Measurements from ENCODE around the gene TNNT1. TPM values are rescaled to one million over a fixed set of nuclear protein-coding genes. Genes with fewer than 3 reads are reported as not detected.

TNNT1 gene
- polyA plus RNA-seq, 1 of the 3 experiments (the other 2 are of a cell fraction): 39.5 TPM

DNA sequence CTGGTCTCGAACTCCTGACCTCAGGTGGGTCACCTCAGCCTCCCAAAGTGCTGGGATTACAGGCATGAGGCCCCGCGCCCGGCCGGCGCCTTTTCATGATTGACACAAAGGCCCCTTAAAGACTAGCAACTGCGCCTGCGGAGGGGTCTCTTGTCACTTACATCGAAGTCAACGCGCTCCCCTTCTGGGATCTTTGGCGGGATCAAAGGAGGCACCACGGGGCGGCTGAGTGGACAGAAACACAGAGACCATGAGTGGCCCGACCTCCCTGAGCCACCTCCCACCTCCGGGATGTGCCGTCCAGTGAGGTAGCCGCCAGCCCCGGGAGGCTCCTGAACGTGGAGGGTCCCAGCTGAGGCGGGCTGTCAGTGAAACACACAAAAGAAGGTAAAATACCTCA is 7.3 kb downstream of the TNNT1 start:
- Histone ChIP-seq H3K36me3 (replicated peaks in 1 of 2; ENCODE audit: control insufficient read depth in 1 of 2, insufficient read depth in 2 of 2, low read length in 1 of 2) (no peaks in the 10 kb centered on the region), H2AFZ (ENCODE audit: low read depth) (0 out of 2 replicates have a peak overlapping the region, but pooled peaks have one; percentile 57), H4K20me1 (ENCODE audit: insufficient read depth) (no peaks in the 10 kb centered on the region), H3K79me2 (ENCODE audit: insufficient read depth) (no peaks in the 10 kb centered on the region), H3K27ac (ENCODE audit: low read depth in 2 of 2, low read length in 1 of 2) (no peak overlapping the region), H3K4me2 (peak overlapping the region; percentile 75), H3F3A (replicated peaks; ENCODE audit: insufficient read depth) (no peaks in the 10 kb centered on the region), H3K27me3 (ENCODE audit: insufficient read depth) (peaks cover 7% of the 10 kb centered on the region; the same call in 1 of the 2 replicates), H3K9me2 (no peaks in the 10 kb centered on the region), H3K9me3 (no peaks in the 10 kb centered on the region), H3K4me3 (ENCODE audit: low read depth in 2 of 2, low read length in 1 of 2) (0 out of 4 replicates have a peak overlapping the region, but pooled peaks of 1 of the 2 experiments have one; percentile 60), H3K9ac (no peak overlapping the region), H3K4me1 (ENCODE audit: control insufficient read depth in 1 of 2, insufficient read depth in 2 of 2, low read depth in 1 of 2, low read length in 1 of 2) (peaks cover 0 to 4% of the 10 kb centered on the region in 2 experiments; a peak in 1 of 4 replicates)
- ChIA-PET CTCF (interaction anchor here (0.6 to 9.7 kb wide), 60 partner anchors 9 to 495 kb away, joined by 3 to 116 read pairs (median 4); partner anchors contain the start of genes BRSK1, DNAAF3, GARIN5B and HSPBP1), POLR2A (interaction anchor here (0.7 to 1.0 kb wide), 2 partner anchors 266 to 353 kb away, joined by 3 to 4 read pairs; partner anchors contain the start of gene UBE2S)
- TF ChIP-seq, protein P1, sequence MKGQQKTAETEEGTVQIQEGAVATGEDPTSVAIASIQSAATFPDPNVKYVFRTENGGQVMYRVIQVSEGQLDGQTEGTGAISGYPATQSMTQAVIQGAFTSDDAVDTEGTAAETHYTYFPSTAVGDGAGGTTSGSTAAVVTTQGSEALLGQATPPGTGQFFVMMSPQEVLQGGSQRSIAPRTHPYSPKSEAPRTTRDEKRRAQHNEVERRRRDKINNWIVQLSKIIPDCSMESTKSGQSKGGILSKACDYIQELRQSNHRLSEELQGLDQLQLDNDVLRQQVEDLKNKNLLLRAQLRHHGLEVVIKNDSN (IDR thresholded peaks at IDR 0.05; ENCODE audit: borderline replicate concordance, low read depth): no peak
- TF ChIP-seq TEAD4 (IDR thresholded peaks at IDR 0.05; ENCODE audit: borderline replicate concordance, insufficient read depth): no peak
- no peak for TF ChIP-seq TAF1 (IDR thresholded peaks at IDR 0.05; ENCODE audit: borderline replicate concordance, low read depth, low read length)
- WGBS (ENCODE audit: low lambda C conversion rate): 31% methylated on average over 15 of the region's 21 CpGs
- peak; percentile 35 for DNase-seq

DNA sequence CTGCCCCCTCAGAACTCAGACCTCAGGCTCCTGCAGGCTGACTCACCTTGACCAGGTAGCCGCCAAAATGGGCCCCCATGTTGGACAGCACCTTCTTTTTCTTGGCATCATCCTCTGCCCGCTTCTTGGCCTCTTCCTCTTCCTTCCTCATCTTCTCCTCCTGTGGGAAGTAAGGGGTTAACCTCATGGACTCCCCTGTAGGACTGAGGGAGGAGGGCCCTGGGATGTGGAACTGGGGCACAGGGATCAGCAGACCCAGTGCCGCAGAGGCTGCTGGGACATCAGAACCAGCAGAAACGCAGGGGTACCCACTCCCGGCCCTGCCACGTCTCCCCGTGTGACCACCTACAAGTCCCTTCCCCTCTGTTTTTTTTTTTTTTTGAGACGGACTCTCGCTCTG is 11.1 kb downstream of the TNNT1 start:
- Histone ChIP-seq H3K27me3 (ENCODE audit: insufficient read depth) (peaks cover 9% of the 10 kb centered on the region; the same call in 1 of the 2 replicates), H3K27ac (ENCODE audit: low read depth in 2 of 2, low read length in 1 of 2) (no peak overlapping the region), H3K9ac (no peak overlapping the region), H3K9me3 (no peaks in the 10 kb centered on the region), H2AFZ (ENCODE audit: low read depth) (no peak overlapping the region), H4K20me1 (ENCODE audit: insufficient read depth) (no peaks in the 10 kb centered on the region), H3F3A (replicated peaks; ENCODE audit: insufficient read depth) (peaks cover 4% of the 10 kb centered on the region), H3K4me3 (ENCODE audit: low read depth in 2 of 2, low read length in 1 of 2) (no peak overlapping the region), H3K9me2 (no peaks in the 10 kb centered on the region), H3K36me3 (replicated peaks in 1 of 2; ENCODE audit: control insufficient read depth in 1 of 2, insufficient read depth in 2 of 2, low read length in 1 of 2) (no peaks in the 10 kb centered on the region), H3K79me2 (ENCODE audit: insufficient read depth) (no peaks in the 10 kb centered on the region), H3K4me1 (ENCODE audit: control insufficient read depth in 1 of 2, insufficient read depth in 2 of 2, low read depth in 1 of 2, low read length in 1 of 2) (peaks cover 0 to 4% of the 10 kb centered on the region in 2 experiments; a peak in 1 of 4 replicates), H3K4me2 (no peak overlapping the region)
- DNase-seq: no peak
- 72% methylated on average over 9 of the region's 9 CpGs for WGBS (ENCODE audit: low lambda C conversion rate)
- ChIA-PET CTCF (no interaction called here), POLR2A (no interaction called here)
- no peak for TF ChIP-seq EP300 (IDR thresholded peaks at IDR 0.05; ENCODE audit: borderline replicate concordance in 1 of 2, low read depth in 1 of 2, low read length in 1 of 2)
- TF ChIP-seq, protein P2, sequence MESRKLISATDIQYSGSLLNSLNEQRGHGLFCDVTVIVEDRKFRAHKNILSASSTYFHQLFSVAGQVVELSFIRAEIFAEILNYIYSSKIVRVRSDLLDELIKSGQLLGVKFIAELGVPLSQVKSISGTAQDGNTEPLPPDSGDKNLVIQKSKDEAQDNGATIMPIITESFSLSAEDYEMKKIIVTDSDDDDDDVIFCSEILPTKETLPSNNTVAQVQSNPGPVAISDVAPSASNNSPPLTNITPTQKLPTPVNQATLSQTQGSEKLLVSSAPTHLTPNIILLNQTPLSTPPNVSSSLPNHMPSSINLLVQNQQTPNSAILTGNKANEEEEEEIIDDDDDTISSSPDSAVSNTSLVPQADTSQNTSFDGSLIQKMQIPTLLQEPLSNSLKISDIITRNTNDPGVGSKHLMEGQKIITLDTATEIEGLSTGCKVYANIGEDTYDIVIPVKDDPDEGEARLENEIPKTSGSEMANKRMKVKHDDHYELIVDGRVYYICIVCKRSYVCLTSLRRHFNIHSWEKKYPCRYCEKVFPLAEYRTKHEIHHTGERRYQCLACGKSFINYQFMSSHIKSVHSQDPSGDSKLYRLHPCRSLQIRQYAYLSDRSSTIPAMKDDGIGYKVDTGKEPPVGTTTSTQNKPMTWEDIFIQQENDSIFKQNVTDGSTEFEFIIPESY (IDR thresholded peaks at IDR 0.05; ENCODE audit: borderline replicate concordance, low read depth): no peak
- TF ChIP-seq GATA2 (CRISPR knock-in tag; IDR thresholded peaks at IDR 0.05): no peak
- TF ChIP-seq NRF1 (IDR thresholded peaks at IDR 0.05; ENCODE audit: low read depth, low read length): no peak
- no peak for TF ChIP-seq GABPA (IDR thresholded peaks at IDR 0.05; ENCODE audit: low read depth)
- TF ChIP-seq SIN3A (IDR thresholded peaks at IDR 0.05; ENCODE audit: borderline replicate concordance, low read depth, low read length): no peak
- TF ChIP-seq FOXJ3 (CRISPR knock-in tag; IDR thresholded peaks at IDR 0.05): no peak
- TF ChIP-seq YY1 (IDR thresholded peaks at IDR 0.05; ENCODE audit: low read depth): no peak
- TF ChIP-seq, protein P3, sequence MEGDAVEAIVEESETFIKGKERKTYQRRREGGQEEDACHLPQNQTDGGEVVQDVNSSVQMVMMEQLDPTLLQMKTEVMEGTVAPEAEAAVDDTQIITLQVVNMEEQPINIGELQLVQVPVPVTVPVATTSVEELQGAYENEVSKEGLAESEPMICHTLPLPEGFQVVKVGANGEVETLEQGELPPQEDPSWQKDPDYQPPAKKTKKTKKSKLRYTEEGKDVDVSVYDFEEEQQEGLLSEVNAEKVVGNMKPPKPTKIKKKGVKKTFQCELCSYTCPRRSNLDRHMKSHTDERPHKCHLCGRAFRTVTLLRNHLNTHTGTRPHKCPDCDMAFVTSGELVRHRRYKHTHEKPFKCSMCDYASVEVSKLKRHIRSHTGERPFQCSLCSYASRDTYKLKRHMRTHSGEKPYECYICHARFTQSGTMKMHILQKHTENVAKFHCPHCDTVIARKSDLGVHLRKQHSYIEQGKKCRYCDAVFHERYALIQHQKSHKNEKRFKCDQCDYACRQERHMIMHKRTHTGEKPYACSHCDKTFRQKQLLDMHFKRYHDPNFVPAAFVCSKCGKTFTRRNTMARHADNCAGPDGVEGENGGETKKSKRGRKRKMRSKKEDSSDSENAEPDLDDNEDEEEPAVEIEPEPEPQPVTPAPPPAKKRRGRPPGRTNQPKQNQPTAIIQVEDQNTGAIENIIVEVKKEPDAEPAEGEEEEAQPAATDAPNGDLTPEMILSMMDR (IDR thresholded peaks at IDR 0.05): no peak
- TF ChIP-seq, protein P4, sequence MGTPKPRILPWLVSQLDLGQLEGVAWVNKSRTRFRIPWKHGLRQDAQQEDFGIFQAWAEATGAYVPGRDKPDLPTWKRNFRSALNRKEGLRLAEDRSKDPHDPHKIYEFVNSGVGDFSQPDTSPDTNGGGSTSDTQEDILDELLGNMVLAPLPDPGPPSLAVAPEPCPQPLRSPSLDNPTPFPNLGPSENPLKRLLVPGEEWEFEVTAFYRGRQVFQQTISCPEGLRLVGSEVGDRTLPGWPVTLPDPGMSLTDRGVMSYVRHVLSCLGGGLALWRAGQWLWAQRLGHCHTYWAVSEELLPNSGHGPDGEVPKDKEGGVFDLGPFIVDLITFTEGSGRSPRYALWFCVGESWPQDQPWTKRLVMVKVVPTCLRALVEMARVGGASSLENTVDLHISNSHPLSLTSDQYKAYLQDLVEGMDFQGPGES (IDR thresholded peaks at IDR 0.05; ENCODE audit: low read depth, low read length): no peak
- no peak for TF ChIP-seq SMC3 (IDR thresholded peaks at IDR 0.05; ENCODE audit: low read depth, low read length)
- no peak for TF ChIP-seq RXRA (IDR thresholded peaks at IDR 0.05; ENCODE audit: borderline replicate concordance, low read depth)
- no peak for TF ChIP-seq RFX5 (IDR thresholded peaks at IDR 0.05; ENCODE audit: low read length)
- no peak for TF ChIP-seq JUND (IDR thresholded peaks at IDR 0.05)
- no peak for TF ChIP-seq ELF1 (IDR thresholded peaks at IDR 0.05)
- TF ChIP-seq TEAD4 (IDR thresholded peaks at IDR 0.05; ENCODE audit: borderline replicate concordance, insufficient read depth): no peak
- TF ChIP-seq EZH2phosphoT487 (IDR thresholded peaks at IDR 0.05; ENCODE audit: borderline replicate concordance, low read depth): no peak
- no peak for TF ChIP-seq NFIC (IDR thresholded peaks at IDR 0.05; ENCODE audit: borderline replicate concordance)
- TF ChIP-seq, protein P5, sequence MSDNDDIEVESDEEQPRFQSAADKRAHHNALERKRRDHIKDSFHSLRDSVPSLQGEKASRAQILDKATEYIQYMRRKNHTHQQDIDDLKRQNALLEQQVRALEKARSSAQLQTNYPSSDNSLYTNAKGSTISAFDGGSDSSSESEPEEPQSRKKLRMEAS (IDR thresholded peaks at IDR 0.05; ENCODE audit: low read depth): no peak
